ENCODE results near the gene ARID3A.
"Not testable (repeated sequence)": the region's sequence is repeated elsewhere in the genome, so short reads cannot be mapped to it uniquely, and the experiment has no call there.

Gene ARID3A

GRCh38 chr19:883661-884211 lies 42.1 kb upstream of the ARID3A start:
- H3K4me1 ChIP-seq (ENCODE audit: control insufficient read depth, insufficient read depth, low read length): no peaks in the 10 kb centered on the region; the same call in 1 of the 2 replicates
- H3K27me3 ChIP-seq (ENCODE audit: control insufficient read depth, insufficient read depth, low read length): no peaks in the 10 kb centered on the region
- no peak overlapping the region for H3K27ac ChIP-seq (ENCODE audit: low read length)
- no CpG with 5 or more reads among the region's 22 CpGs for WGBS (ENCODE audit: insufficient coverage, insufficient read length)
- H3K9me3 ChIP-seq (ENCODE audit: control insufficient read depth, insufficient read depth, low read length): no peaks in the 10 kb centered on the region
- no peak overlapping the region for H3K4me3 ChIP-seq (ENCODE audit: low read length)
- DNase-seq (ENCODE audit: low read depth, low spot score): no peak
- peaks cover 34% of the 10 kb centered on the region for H3K36me3 ChIP-seq (ENCODE audit: control insufficient read depth, insufficient read depth, low read length)

- Histone ChIP-seq H3K9me3 (ENCODE audit: control insufficient read depth, insufficient read depth, low read length) (no peaks in the 10 kb centered on the region), H3K36me3 (ENCODE audit: control insufficient read depth, insufficient read depth, low read length) (peaks cover 36% of the 10 kb centered on the region), H3K27me3 (ENCODE audit: control insufficient read depth, insufficient read depth, low read length) (no peaks in the 10 kb centered on the region), H3K4me3 (ENCODE audit: low read length) (no peak overlapping the region), H3K4me1 (ENCODE audit: control insufficient read depth, insufficient read depth, low read length) (no peaks in the 10 kb centered on the region; the same call in 1 of the 2 replicates), H3K27ac (ENCODE audit: low read length) (no peak overlapping the region)
- DNase-seq (ENCODE audit: low read depth, low spot score): no peak
- WGBS (ENCODE audit: insufficient coverage, insufficient read length): no CpG with 5 or more reads among the region's 51 CpGs
Measured at GRCh38 chr19:884420-885211, 41.2 kb upstream of the ARID3A start.

- no peaks in the 10 kb centered on the region for H3K9me3 ChIP-seq (ENCODE audit: control insufficient read depth, insufficient read depth, low read length)
- peaks cover 45% of the 10 kb centered on the region for H3K36me3 ChIP-seq (ENCODE audit: control insufficient read depth, insufficient read depth, low read length)
- H3K27ac ChIP-seq (ENCODE audit: low read length): no peak overlapping the region
- H3K4me1 ChIP-seq (ENCODE audit: control insufficient read depth, insufficient read depth, low read length): no peaks in the 10 kb centered on the region; the same call in 1 of the 2 replicates
- H3K4me3 ChIP-seq (ENCODE audit: low read length): no peak overlapping the region
- no peak for DNase-seq (ENCODE audit: low read depth, low spot score)
- H3K27me3 ChIP-seq (ENCODE audit: control insufficient read depth, insufficient read depth, low read length): no peaks in the 10 kb centered on the region
- no CpG with 5 or more reads among the region's 64 CpGs for WGBS (ENCODE audit: insufficient coverage, insufficient read length)
Measured at GRCh38 chr19:885536-886224, 40.2 kb upstream of the ARID3A start.

GRCh38 chr19:887072-887471 lies 38.8 kb upstream of the ARID3A start:
- H3K27ac ChIP-seq (ENCODE audit: low read length): no peak overlapping the region
- no peak overlapping the region for H3K4me3 ChIP-seq (ENCODE audit: low read length)
- no peak for DNase-seq (ENCODE audit: low read depth, low spot score)
- no peaks in the 10 kb centered on the region for H3K9me3 ChIP-seq (ENCODE audit: control insufficient read depth, insufficient read depth, low read length)
- H3K36me3 ChIP-seq (ENCODE audit: control insufficient read depth, insufficient read depth, low read length): peaks cover 36% of the 10 kb centered on the region
- H3K4me1 ChIP-seq (ENCODE audit: control insufficient read depth, insufficient read depth, low read length): no peaks in the 10 kb centered on the region; the same call in 1 of the 2 replicates
- no peaks in the 10 kb centered on the region for H3K27me3 ChIP-seq (ENCODE audit: control insufficient read depth, insufficient read depth, low read length)
- WGBS (ENCODE audit: insufficient coverage, insufficient read length): no CpG with 5 or more reads among the region's 16 CpGs

GRCh38 chr19:887599-887998 lies 38.2 kb upstream of the ARID3A start:
- H3K4me1 ChIP-seq (ENCODE audit: control insufficient read depth, insufficient read depth, low read length): no peaks in the 10 kb centered on the region; the same call in 1 of the 2 replicates
- no peak overlapping the region for H3K27ac ChIP-seq (ENCODE audit: low read length)
- H3K27me3 ChIP-seq (ENCODE audit: control insufficient read depth, insufficient read depth, low read length): no peaks in the 10 kb centered on the region
- DNase-seq (ENCODE audit: low read depth, low spot score): no peak
- H3K9me3 ChIP-seq (ENCODE audit: control insufficient read depth, insufficient read depth, low read length): no peaks in the 10 kb centered on the region
- peaks cover 32% of the 10 kb centered on the region for H3K36me3 ChIP-seq (ENCODE audit: control insufficient read depth, insufficient read depth, low read length)
- no CpG with 5 or more reads among the region's 10 CpGs for WGBS (ENCODE audit: insufficient coverage, insufficient read length)
- H3K4me3 ChIP-seq (ENCODE audit: low read length): no peak overlapping the region

- H3K27ac ChIP-seq (ENCODE audit: low read length): no peak overlapping the region
- H3K27me3 ChIP-seq (ENCODE audit: control insufficient read depth, insufficient read depth, low read length): no peaks in the 10 kb centered on the region
- WGBS (ENCODE audit: insufficient coverage, insufficient read length): no CpG with 5 or more reads among the region's 30 CpGs
- H3K36me3 ChIP-seq (ENCODE audit: control insufficient read depth, insufficient read depth, low read length): peaks cover 26% of the 10 kb centered on the region
- no peaks in the 10 kb centered on the region for H3K9me3 ChIP-seq (ENCODE audit: control insufficient read depth, insufficient read depth, low read length)
- no peak overlapping the region for H3K4me3 ChIP-seq (ENCODE audit: low read length)
- DNase-seq (ENCODE audit: low read depth, low spot score): no peak
- H3K4me1 ChIP-seq (ENCODE audit: control insufficient read depth, insufficient read depth, low read length): no peaks in the 10 kb centered on the region
Measured at GRCh38 chr19:888581-889385, 37.1 kb upstream of the ARID3A start.

GRCh38 chr19:889662-890295 lies 36.1 kb upstream of the ARID3A start:
- Histone ChIP-seq H3K36me3 (ENCODE audit: control insufficient read depth, insufficient read depth, low read length) (peaks cover 23% of the 10 kb centered on the region), H3K27ac (ENCODE audit: low read length) (no peak overlapping the region), H3K4me3 (ENCODE audit: low read length) (no peak overlapping the region; the same call in 1 of the 2 replicates), H3K27me3 (ENCODE audit: control insufficient read depth, insufficient read depth, low read length) (no peaks in the 10 kb centered on the region), H3K4me1 (ENCODE audit: control insufficient read depth, insufficient read depth, low read length) (no peaks in the 10 kb centered on the region), H3K9me3 (ENCODE audit: control insufficient read depth, insufficient read depth, low read length) (no peaks in the 10 kb centered on the region)
- DNase-seq (ENCODE audit: low read depth, low spot score): no peak
- no CpG with 5 or more reads among the region's 26 CpGs for WGBS (ENCODE audit: insufficient coverage, insufficient read length)

GRCh38 chr19:890831-891230 lies 35.0 kb upstream of the ARID3A start:
- WGBS (ENCODE audit: insufficient coverage, insufficient read length): no CpG with 5 or more reads among the region's 18 CpGs
- no peak for DNase-seq (ENCODE audit: low read depth, low spot score)
- H3K9me3 ChIP-seq (ENCODE audit: control insufficient read depth, insufficient read depth, low read length): no peaks in the 10 kb centered on the region
- H3K36me3 ChIP-seq (ENCODE audit: control insufficient read depth, insufficient read depth, low read length): peaks cover 20% of the 10 kb centered on the region
- no peaks in the 10 kb centered on the region for H3K4me1 ChIP-seq (ENCODE audit: control insufficient read depth, insufficient read depth, low read length)
- H3K27ac ChIP-seq (ENCODE audit: low read length): no peak overlapping the region
- H3K27me3 ChIP-seq (ENCODE audit: control insufficient read depth, insufficient read depth, low read length): no peaks in the 10 kb centered on the region
- no peak overlapping the region for H3K4me3 ChIP-seq (ENCODE audit: low read length)

- WGBS (ENCODE audit: insufficient coverage, insufficient read length): no CpG with 5 or more reads among the region's 50 CpGs
- DNase-seq (ENCODE audit: low read depth, low spot score); H3K4me1 ChIP-seq (ENCODE audit: control insufficient read depth, insufficient read depth, low read length); H3K27ac ChIP-seq (ENCODE audit: low read length); H3K9me3 ChIP-seq (ENCODE audit: control insufficient read depth, insufficient read depth, low read length); H3K4me3 ChIP-seq (ENCODE audit: low read length); H3K27me3 ChIP-seq (ENCODE audit: control insufficient read depth, insufficient read depth, low read length): not testable (repeated sequence)
- H3K36me3 ChIP-seq (ENCODE audit: control insufficient read depth, insufficient read depth, low read length): peaks cover 14% of the 10 kb centered on the region
Measured at GRCh38 chr19:891421-892200, 34.2 kb upstream of the ARID3A start.

Data from iPS DF 6.9 (cell line).